ENCODE data around the gene OR10J5.

OR10J5 gene, protein sequence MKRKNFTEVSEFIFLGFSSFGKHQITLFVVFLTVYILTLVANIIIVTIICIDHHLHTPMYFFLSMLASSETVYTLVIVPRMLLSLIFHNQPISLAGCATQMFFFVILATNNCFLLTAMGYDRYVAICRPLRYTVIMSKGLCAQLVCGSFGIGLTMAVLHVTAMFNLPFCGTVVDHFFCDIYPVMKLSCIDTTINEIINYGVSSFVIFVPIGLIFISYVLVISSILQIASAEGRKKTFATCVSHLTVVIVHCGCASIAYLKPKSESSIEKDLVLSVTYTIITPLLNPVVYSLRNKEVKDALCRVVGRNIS

DNA sequence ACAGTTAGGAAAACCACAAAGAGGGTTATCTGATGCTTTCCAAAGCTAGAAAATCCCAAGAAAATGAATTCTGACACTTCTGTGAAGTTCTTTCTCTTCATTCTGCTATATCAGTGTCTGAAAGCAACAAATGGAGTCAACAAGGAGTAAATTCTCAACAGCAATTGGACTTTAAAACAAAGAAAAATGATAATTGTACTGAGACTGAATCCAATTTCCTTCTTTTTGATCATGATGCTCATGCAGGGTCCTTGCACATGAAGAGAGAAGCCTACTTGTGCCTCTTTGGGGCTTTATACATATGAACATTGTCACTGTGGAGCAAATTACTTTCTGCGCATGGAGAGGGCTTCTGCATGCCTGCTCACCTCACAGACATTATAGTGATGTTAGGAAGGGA is at the start of gene OR10J5:
TSS of gene OR10J5 (minus strand) at position 101 of the 400 bp plus-strand sequence. CDS start at position 101, 0 bp downstream.
- TF ChIP-seq, protein P1, sequence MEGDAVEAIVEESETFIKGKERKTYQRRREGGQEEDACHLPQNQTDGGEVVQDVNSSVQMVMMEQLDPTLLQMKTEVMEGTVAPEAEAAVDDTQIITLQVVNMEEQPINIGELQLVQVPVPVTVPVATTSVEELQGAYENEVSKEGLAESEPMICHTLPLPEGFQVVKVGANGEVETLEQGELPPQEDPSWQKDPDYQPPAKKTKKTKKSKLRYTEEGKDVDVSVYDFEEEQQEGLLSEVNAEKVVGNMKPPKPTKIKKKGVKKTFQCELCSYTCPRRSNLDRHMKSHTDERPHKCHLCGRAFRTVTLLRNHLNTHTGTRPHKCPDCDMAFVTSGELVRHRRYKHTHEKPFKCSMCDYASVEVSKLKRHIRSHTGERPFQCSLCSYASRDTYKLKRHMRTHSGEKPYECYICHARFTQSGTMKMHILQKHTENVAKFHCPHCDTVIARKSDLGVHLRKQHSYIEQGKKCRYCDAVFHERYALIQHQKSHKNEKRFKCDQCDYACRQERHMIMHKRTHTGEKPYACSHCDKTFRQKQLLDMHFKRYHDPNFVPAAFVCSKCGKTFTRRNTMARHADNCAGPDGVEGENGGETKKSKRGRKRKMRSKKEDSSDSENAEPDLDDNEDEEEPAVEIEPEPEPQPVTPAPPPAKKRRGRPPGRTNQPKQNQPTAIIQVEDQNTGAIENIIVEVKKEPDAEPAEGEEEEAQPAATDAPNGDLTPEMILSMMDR (IDR thresholded peaks at IDR 0.05; ENCODE audit: low read depth, low read length), result no peak
- no peak within 1 kb of the TSS for H3K4me3 ChIP-seq (ENCODE audit: low read depth, low read length)
- DNase-seq (ENCODE audit: low read depth, low spot score), result no peak
- in situ Hi-C loops (cut with HindIII; ENCODE audit: low sequenced_read_pairs), result no loop called here

DNA sequence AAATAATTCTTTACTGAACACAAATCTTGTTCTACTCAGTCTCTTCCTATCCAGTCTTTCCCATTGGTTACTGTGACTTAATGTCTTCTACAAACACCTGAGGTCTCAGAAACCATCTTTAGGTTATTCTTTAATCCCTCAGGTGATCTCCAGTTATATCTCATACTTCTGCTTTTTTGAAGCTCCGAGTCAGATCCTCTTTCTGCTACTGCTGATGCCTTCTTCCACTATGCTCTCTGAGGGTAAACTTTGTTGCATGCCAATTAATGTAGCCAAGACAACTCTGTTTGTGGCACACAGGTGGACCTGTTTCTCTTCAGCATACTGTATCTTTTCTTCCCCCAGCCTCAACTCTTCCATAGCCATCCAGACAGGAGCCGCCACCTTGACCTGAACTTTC is 48.7 kb upstream of the OR10J5 start:
- TF ChIP-seq, protein P1 (IDR thresholded peaks at IDR 0.05; ENCODE audit: low read depth, low read length), result no peak
- in situ Hi-C loops (cut with HindIII; ENCODE audit: low sequenced_read_pairs), result no loop called here
- no peak overlapping the region for H3K4me3 ChIP-seq (ENCODE audit: low read depth, low read length)
- DNase-seq (ENCODE audit: low read depth, low spot score), result no peak

DNA sequence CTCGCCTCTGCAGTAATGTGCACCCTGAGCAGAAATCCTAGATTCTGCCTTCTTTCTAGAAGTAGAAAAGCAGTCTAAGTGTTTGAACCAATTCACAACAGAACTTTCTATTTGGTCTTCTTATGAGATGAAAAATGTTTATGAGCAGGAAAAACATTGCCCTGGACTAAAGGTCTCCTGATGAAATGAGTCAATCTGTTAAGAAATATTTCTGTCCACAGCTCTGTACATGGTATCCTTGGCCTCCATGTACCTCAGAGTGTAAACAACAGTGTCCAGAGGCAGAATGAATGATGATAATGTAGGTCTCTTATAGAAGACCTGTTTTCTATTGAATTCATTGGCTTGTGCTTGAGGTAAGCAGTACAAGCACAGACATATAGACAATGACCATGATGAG is 45.6 kb upstream of the OR10J5 start:
- in situ Hi-C loops (cut with HindIII; ENCODE audit: low sequenced_read_pairs), result no loop called here

DNA sequence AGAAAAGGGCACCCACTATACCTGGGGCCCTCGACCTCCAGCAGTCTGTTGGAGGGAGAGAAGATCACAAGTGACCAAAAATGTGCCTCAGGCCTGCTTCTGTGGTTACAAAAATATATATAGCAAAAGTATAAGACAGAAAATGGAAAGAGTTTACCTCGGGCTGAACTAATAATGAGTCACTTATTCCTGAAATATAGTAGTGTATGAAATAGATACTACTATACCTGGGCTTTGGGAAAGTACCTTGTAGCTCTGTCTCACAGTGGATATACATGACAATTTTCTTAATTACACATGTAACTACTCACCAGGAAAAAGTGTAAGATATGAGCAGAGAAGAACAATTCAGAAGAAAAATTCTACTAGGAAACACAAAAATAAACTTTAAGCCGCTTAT is 44.5 kb upstream of the OR10J5 start:
- no peak overlapping the region for H3K4me3 ChIP-seq (ENCODE audit: low read depth, low read length)
- TF ChIP-seq, protein P1 (IDR thresholded peaks at IDR 0.05; ENCODE audit: low read depth, low read length), result no peak
- in situ Hi-C loops (cut with HindIII; ENCODE audit: low sequenced_read_pairs), result no loop called here
- no peak for DNase-seq (ENCODE audit: low read depth, low spot score)

More for the DNA sequence above, 45.6 kb upstream of the OR10J5 start:
- no peak for DNase-seq (ENCODE audit: low read depth, low spot score)
- TF ChIP-seq, protein P1 (IDR thresholded peaks at IDR 0.05; ENCODE audit: low read depth, low read length), result no peak
- H3K4me3 ChIP-seq (ENCODE audit: low read depth, low read length), result no peak overlapping the region

DNA sequence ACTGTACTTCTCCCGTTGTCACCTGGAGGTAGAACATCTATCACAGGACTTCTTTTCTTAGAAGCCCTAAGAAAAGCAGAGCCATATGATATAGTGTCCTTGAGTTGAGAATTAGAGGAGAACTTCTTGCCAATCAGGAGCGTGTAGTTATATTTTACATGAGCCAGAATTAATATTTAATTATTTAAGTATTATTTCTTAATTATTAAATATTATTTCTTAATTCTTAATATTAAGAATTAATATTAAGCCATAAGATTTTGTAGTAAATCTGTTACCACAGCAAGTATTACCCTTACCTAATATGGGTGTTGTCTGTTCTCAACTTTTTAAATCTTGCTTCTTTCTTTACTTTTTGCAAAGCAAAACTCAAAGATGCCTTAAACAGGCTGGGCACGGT is 41.6 kb upstream of the OR10J5 start:
- TF ChIP-seq, protein P1 (IDR thresholded peaks at IDR 0.05; ENCODE audit: low read depth, low read length), result no peak
- H3K4me3 ChIP-seq (ENCODE audit: low read depth, low read length), result no peak overlapping the region
- no peak for DNase-seq (ENCODE audit: low read depth, low spot score)
- in situ Hi-C loops (cut with HindIII; ENCODE audit: low sequenced_read_pairs), result no loop called here

DNA sequence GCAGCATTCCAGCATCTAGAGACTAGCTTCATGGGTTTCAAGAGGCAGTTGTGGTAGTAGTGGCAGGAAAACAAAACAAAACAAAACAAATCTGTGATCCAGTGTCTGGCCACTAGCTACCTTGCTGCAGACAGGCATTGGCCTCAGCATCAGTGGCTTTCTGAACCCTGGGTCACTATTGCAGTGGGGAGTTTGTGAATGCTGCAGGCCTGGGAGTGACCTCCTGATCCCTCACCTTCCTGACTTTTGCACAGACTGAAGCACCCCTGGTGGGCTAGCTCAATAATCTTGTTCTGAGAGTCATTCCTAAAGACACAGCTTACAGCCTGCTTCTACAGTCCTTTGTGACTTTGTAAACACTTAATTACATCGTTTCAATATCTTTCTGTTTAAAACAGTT is 26.9 kb upstream of the OR10J5 start:
- H3K4me3 ChIP-seq (ENCODE audit: low read depth, low read length), result no peak overlapping the region
- no peak for DNase-seq (ENCODE audit: low read depth, low spot score)
- in situ Hi-C loops (cut with HindIII; ENCODE audit: low sequenced_read_pairs), result no loop called here
- TF ChIP-seq, protein P1 (IDR thresholded peaks at IDR 0.05; ENCODE audit: low read depth, low read length), result no peak
